Vagina (tissue), 2 donors: ENCODE results near the gene HOXA9. TPM values are rescaled to one million over a fixed set of nuclear protein-coding genes. Genes with fewer than 3 reads are reported as not detected.
A peak's percentile ranks its signal among the peaks of the same experiment; 100 is the strongest.

Experiments used
- DNase-seq, 2 donors: peaks; one replicate each; pipeline ENCODE4 v3.0.0-alpha.2; 2017; ENCODE audit errors: extremely low spot score in 2 of 2
- H3K27ac ChIP-seq: fragments of 200-600 bp; sonication (generic); one replicate; pipeline ENCODE4 v1.5.1; 2019
- H3K27me3 ChIP-seq: fragments of 200-600 bp; sonication (generic); one replicate; pipeline ENCODE4 v1.5.1; 2019
- H3K36me3 ChIP-seq, 2 donors: fragments of 200-600 bp; sonication (generic); one replicate each; pipeline ENCODE4 v1.5.1; 2017 to 2019
- H3K4me1 ChIP-seq: fragments of 200-600 bp; sonication (generic); one replicate; pipeline ENCODE4 v1.5.1; 2019
- H3K4me3 ChIP-seq, 2 donors: fragments of 200-600 bp; sonication (generic); 1 replicate in 1 of 2; 2 replicates in 1 of 2; pipeline ENCODE4 v1.5.1; 2016 to 2019
- H3K9me3 ChIP-seq: fragments of 200-600 bp; sonication (generic); one replicate; pipeline ENCODE4 v1.5.1; 2019
- POLR2A ChIP-seq, 2 donors: fragments of 450-650 bp; IDR thresholded peaks; one replicate each; pipeline ENCODE4 v1.6.1; 2017; ENCODE audit warnings: antibody characterized with exemption in 2 of 2, mild to moderate bottlenecking in 2 of 2, moderate library complexity in 2 of 2
- POLR2AphosphoS5 ChIP-seq, 2 donors: sonication (generic); formaldehyde crosslinking; IDR thresholded peaks; one replicate each; pipeline ENCODE4 v1.9.0; 2017; ENCODE audit warnings: antibody characterized with exemption in 2 of 2, mild to moderate bottlenecking in 2 of 2, low read depth in 1 of 2; ENCODE audit not compliant: insufficient read depth in 1 of 2
- intact Hi-C: fragments of 100-400 bp; cut with DNase I; formaldehyde crosslinking; loops from one replicate; pipeline ENCODE4 v1.15.1; 2023
- total RNA-seq: library from RNA; depleted of rRNA; stranded (reverse); fragments of >200 nt; gene quantifications from one replicate; pipeline ENCODE4 v1.2.3, GENCODE V29; 2016
- TF ChIP-seq, protein P1 (sequence below), 3 experiments: fragments of 450-650 bp in 2 of 3; fragments of 200-600 bp in 1 of 3; sonication (generic) in 1 of 3; IDR thresholded peaks; one replicate each; pipeline ENCODE4 v1.5.1; 2017 to 2019; ENCODE audit warnings: antibody characterized with exemption in 3 of 3, mild to moderate bottlenecking in 2 of 3, moderate library complexity in 2 of 3

The HOXA9 gene
- total RNA-seq, 1 donor from 2014 or later = 13.0 TPM

DNA sequence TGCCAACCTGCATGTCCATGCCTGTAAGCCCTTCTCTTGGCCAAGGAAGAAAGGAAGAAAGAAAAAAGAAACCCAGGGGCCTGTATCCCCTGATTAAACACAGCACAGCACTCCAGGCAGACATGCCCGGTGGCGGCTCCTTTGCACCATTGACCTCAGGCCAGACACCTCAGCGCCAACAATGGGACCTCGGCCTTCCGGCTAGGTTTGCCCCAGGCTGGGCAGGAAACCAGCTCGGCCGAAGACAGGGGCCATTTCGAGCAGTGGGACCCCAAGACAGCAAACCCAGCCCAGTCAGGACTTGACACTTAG is 5.9 kb upstream of the HOXA9 start:
- H3K27me3 ChIP-seq = no peaks in the 10 kb centered on the region
- intact Hi-C loops = no loop called here
- H3K4me1 ChIP-seq = peaks cover 55% of the 10 kb centered on the region
- peak in 1 of 2 donors; percentile 30 for TF ChIP-seq POLR2AphosphoS5 (IDR thresholded peaks at IDR 0.05; ENCODE audit: insufficient read depth in 1 of 2, low read depth in 1 of 2)
- TF ChIP-seq, protein P1, sequence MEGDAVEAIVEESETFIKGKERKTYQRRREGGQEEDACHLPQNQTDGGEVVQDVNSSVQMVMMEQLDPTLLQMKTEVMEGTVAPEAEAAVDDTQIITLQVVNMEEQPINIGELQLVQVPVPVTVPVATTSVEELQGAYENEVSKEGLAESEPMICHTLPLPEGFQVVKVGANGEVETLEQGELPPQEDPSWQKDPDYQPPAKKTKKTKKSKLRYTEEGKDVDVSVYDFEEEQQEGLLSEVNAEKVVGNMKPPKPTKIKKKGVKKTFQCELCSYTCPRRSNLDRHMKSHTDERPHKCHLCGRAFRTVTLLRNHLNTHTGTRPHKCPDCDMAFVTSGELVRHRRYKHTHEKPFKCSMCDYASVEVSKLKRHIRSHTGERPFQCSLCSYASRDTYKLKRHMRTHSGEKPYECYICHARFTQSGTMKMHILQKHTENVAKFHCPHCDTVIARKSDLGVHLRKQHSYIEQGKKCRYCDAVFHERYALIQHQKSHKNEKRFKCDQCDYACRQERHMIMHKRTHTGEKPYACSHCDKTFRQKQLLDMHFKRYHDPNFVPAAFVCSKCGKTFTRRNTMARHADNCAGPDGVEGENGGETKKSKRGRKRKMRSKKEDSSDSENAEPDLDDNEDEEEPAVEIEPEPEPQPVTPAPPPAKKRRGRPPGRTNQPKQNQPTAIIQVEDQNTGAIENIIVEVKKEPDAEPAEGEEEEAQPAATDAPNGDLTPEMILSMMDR (IDR thresholded peaks at IDR 0.05) = no peak
- no peak for DNase-seq
- H3K36me3 ChIP-seq = no peaks in the 10 kb centered on the region
- H3K9me3 ChIP-seq = no peaks in the 10 kb centered on the region
- H3K27ac ChIP-seq = peak overlapping the region; percentile 99
- peak overlapping the region; percentile 56 to 64 for H3K4me3 ChIP-seq

DNA sequence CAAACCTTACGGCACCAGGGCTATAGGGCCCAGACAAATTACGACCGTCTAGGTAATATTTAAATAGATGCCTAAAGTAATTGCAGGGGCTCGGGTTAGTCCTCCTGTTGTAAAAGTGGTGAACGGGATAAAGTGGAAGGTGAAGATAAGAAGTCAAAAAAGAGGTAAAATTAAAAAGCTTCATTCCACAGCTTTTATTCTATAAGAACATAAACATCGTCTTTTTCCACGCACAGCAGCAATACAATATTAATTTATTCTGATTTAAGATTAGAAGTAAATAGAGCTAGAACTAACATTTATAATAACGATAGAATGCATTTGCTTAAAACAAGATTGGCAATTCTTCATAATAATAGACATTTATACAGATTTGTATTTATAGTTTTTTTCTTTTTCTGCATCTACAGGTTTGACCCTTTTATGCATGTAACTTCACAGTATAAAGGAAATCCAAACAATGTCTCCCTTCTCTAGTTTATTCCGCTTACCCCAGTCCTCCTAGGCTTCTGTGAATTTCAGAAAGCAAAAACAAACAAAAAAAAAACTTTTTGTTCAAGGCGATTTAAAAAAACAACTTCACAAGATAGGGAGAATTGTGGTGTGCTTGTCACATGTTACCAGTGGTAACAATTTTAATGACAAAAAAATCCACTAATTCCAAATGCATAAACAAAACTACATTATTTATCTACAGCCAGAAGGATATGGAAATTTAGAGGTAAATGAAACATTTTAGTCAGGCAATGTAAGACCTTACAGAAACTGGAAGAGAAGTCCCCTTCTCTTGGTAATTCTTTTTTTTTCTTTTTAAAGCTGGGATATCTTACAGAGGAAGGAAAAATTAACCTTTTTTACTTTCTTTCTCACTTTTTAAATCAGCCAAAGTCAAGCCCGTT is 5.3 kb upstream of the HOXA9 start:
- no peak for DNase-seq
- Histone ChIP-seq H3K36me3 (no peaks in the 10 kb centered on the region), H3K27me3 (no peaks in the 10 kb centered on the region), H3K9me3 (no peaks in the 10 kb centered on the region), H3K4me3 (peak overlapping the region; percentile 56 to 64), H3K4me1 (peaks cover 55% of the 10 kb centered on the region), H3K27ac (peak overlapping the region; percentile 99)
- TF ChIP-seq POLR2A (IDR thresholded peaks at IDR 0.05) = no peak
- TF ChIP-seq, protein P1 (IDR thresholded peaks at IDR 0.05) = no peak
- no peak for TF ChIP-seq POLR2AphosphoS5 (IDR thresholded peaks at IDR 0.05; ENCODE audit: insufficient read depth in 1 of 2, low read depth in 1 of 2)
- intact Hi-C loops = no loop called here

DNA sequence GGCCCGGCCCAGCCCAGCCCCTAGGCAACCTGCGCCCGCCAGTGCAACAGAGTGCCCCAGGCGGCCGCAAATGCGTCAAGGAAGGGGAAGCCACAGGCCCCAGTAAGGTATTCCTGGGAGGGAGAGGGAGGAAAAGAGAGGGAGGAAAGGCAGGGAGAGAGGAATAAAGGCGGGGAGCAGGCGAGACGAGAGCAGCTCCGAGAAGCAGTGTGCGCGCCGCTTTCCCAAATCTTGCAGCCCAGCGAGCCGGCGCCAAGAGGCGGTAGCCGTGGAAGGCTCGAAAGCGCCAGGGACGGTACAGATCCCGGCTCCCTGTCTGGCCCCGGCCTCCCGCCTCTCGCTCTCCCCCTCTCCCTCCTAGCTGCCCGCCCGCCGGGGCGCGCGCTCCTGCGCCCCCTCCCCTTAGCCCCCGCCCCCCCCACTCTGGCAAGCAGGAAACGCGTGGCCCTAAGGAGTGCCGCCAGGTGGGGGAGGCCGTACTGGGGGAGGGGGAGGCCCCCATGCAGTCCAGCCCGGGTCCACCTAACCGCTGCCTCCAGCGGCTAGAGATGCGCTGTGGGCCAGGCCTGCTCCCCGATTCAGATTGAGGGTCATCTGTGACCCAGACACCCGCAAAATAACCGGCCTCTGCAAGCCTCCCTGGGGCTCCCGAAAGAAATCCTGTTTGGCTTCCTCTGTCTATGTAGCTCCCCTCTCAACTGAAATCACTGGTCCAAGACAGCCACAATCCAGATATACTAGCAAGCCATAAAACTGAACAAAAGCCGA is 4.5 kb upstream of the HOXA9 start:
- H3K27me3 ChIP-seq = no peaks in the 10 kb centered on the region
- H3K4me1 ChIP-seq = peaks cover 53% of the 10 kb centered on the region

DNA sequence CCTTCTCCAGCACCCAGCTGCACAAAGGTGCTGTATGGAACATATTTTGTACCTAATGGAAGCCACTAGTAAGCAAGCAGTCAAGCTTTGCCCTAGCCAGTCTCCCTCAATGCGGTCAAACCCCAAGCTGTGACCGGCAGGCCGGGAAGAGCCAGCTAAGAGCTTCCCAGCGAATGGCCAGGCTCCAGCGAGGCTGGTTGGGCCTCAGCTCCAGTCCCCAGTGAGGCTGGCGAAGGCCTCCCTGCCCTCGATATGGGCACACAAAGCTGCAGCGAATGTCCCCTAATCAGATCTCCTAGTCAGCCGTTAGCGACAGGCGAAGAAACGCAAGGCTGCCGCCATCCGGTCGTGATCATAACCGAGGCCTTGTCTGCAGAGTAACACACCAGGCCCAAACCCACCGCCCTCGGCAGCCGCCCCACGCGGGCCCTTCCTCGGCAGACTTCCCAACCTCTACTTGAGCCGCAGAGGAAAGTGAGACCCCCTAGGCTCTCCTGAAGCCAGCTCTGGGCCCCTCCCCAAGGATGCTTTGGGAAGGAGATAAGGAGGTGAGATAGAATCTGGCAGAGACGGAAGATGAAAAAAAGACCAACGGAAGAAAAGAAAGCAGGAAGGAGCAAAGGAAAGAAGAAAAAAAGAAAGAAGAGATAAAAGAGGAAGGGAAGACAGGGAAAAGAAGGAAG is 3.1 kb upstream of the HOXA9 start:
- Histone ChIP-seq H3K4me3 (peak overlapping the region; percentile 56 to 64), H3K36me3 (no peaks in the 10 kb centered on the region), H3K27me3 (no peaks in the 10 kb centered on the region), H3K27ac (peak overlapping the region; percentile 99), H3K4me1 (peaks cover 47% of the 10 kb centered on the region), H3K9me3 (no peaks in the 10 kb centered on the region)
- no peak for DNase-seq
- TF ChIP-seq, protein P1 (IDR thresholded peaks at IDR 0.05) = no peak
- peak in 1 of 2 donors; percentile 69 for TF ChIP-seq POLR2AphosphoS5 (IDR thresholded peaks at IDR 0.05; ENCODE audit: insufficient read depth in 1 of 2, low read depth in 1 of 2)
- TF ChIP-seq POLR2A (IDR thresholded peaks at IDR 0.05) = no peak
- intact Hi-C loops = loop anchor here (5.0 to 10.0 kb wide), 2 partner anchors 796 to 1314 kb away; no protein-coding TSS in a partner anchor

More for the DNA sequence above, 4.5 kb upstream of the HOXA9 start:
- peak overlapping the region; percentile 99 for H3K27ac ChIP-seq
- intact Hi-C loops = loop anchor here (5.0 to 10.0 kb wide), 2 partner anchors 798 to 1315 kb away; no protein-coding TSS in a partner anchor
- H3K4me3 ChIP-seq = peak overlapping the region; percentile 56 to 64
- no peaks in the 10 kb centered on the region for H3K36me3 ChIP-seq
- TF ChIP-seq, protein P1 (IDR thresholded peaks at IDR 0.05) = no peak
- TF ChIP-seq POLR2AphosphoS5 (IDR thresholded peaks at IDR 0.05; ENCODE audit: insufficient read depth in 1 of 2, low read depth in 1 of 2) = peak in 1 of 2 donors; percentile 41
- DNase-seq = no peak
- H3K9me3 ChIP-seq = no peaks in the 10 kb centered on the region
